AG08395 (cell line): ENCODE data around the gene LCE1B.

ENCODE experiments used
- DNase-seq: peaks from one replicate; pipeline ENCODE4 v3.0.0; 2012; ENCODE audit warnings: mixed read lengths, low spot score

The LCE1B gene

GRCh38 chr1:152861374-152861773 lies 49.6 kb downstream of the LCE1B start:
- no peak for DNase-seq
